IPS DF 19.7 (cell line): ENCODE measurements around the gene TNFRSF6B.
A peak's percentile ranks its signal among the peaks of the same experiment; 100 is the strongest.

Source experiments
- DNase-seq: peaks from one replicate; pipeline ENCODE4 v3.0.0-alpha.2; 2013; ENCODE audit warnings: low read depth, low spot score

The TNFRSF6B gene

DNA sequence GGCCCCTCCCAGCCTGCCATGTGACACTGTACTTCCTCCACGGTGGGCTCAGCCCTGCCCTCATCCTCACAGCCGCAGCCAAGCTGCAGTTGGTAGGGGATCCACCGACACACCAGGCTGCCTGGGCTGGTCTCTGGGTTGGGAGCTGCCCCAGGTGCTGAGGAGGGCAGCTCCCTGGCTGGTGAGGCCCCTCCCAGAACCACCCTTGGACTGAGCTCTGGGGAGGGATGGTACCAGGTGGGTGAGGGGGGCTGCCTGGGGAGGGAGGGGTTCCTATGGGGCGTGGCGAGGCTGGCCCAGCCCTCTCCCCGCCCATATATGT, 185 bp upstream of the TNFRSF6B start:
- no peak for DNase-seq

DNA sequence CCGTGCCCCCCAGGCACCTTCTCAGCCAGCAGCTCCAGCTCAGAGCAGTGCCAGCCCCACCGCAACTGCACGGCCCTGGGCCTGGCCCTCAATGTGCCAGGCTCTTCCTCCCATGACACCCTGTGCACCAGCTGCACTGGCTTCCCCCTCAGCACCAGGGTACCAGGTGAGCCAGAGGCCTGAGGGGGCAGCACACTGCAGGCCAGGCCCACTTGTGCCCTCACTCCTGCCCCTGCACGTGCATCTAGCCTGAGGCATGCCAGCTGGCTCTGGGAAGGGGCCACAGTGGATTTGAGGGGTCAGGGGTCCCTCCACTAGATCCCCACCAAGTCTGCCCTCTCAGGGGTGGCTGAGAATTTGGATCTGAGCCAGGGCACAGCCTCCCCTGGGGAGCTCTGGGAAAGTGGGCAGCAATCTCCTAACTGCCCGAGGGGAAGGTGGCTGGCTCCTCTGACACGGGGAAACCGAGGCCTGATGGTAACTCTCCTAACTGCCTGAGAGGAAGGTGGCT, 960 bp downstream of the TNFRSF6B start:
- DNase-seq, result no peak

DNA sequence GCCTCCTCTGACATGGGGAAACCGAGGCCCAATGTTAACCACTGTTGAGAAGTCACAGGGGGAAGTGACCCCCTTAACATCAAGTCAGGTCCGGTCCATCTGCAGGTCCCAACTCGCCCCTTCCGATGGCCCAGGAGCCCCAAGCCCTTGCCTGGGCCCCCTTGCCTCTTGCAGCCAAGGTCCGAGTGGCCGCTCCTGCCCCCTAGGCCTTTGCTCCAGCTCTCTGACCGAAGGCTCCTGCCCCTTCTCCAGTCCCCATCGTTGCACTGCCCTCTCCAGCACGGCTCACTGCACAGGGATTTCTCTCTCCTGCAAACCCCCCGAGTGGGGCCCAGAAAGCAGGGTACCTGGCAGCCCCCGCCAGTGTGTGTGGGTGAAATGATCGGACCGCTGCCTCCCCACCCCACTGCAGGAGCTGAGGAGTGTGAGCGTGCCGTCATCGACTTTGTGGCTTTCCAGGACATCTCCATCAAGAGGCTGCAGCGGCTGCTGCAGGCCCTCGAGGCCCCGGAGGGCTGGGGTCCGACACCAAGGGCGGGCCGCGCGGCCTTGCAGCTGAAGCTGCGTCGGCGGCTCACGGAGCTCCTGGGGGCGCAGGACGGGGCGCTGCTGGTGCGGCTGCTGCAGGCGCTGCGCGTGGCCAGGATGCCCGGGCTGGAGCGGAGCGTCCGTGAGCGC, 1.6 kb downstream of the TNFRSF6B start:
- DNase-seq, result no peak

DNA sequence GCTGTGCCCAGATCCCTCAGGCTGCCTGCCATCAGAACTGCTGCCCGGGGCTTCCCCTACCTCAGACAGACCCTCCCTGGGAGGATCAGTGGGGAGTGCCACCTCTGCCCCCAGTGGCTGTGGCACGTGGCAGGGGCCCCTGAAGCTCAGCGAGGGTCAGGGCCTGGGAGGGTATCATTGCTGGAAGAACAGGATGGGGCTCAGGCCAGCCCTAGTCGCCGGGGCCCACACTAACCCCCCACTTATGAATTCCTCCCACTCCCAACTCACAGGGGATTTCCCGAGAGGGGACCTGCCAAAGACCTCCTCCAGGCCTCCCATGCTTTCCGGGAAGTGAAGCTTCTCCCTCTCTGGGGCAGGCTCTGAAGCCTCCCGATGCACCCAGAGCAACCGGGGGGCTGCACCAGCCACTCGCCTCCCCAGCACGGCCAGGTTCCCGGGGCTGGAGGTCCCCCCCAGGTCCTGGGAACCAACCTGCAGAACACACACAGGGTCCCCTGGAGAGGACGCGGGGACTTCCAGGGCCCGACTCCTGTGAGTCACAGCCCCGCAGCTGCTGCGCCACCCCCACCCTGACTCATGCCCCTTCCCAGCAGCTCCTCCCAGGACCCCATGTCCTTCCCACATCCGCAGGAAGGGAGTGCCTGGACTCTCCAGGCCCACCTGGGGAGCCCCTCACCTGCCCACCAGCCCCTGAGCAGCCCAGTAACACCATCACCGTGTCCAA, 2.5 kb downstream of the TNFRSF6B start:
- no peak for DNase-seq

DNA sequence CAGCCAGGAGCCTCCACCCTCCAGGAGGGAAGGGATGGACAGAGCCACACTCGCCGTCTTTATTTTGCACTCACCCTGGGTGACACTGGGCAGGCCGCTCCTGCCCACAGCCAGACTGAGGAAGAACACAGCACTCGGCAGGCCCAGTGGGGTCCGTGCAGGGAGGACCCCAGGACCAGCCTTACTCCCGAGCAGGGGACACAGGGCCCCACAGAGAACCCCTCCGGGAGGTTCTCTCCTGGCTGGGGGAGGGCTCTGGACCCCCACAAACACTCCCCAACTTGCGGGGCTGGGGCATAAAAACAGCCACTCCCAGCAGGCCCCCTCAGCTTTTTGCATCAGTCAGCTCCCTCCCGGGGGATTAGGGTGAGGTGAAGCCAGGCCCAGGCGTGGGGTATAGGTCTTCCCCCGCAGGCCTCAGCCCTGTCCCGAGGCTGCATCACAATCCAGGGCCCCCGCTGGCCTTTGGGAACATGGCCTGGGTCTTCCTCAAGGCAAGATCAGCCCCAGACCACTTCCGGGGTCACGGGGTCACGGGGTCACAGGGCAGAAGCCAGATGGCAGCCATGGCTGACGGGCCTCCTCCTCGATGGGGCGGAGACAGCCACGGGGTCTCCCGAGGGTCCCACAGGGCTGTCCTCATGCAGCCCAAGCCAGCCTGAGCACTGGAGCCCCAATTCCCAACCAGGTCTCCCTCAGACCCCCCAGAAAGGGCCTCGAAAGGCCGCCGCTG, 3.2 kb downstream of the TNFRSF6B start:
- DNase-seq, result no peak

DNA sequence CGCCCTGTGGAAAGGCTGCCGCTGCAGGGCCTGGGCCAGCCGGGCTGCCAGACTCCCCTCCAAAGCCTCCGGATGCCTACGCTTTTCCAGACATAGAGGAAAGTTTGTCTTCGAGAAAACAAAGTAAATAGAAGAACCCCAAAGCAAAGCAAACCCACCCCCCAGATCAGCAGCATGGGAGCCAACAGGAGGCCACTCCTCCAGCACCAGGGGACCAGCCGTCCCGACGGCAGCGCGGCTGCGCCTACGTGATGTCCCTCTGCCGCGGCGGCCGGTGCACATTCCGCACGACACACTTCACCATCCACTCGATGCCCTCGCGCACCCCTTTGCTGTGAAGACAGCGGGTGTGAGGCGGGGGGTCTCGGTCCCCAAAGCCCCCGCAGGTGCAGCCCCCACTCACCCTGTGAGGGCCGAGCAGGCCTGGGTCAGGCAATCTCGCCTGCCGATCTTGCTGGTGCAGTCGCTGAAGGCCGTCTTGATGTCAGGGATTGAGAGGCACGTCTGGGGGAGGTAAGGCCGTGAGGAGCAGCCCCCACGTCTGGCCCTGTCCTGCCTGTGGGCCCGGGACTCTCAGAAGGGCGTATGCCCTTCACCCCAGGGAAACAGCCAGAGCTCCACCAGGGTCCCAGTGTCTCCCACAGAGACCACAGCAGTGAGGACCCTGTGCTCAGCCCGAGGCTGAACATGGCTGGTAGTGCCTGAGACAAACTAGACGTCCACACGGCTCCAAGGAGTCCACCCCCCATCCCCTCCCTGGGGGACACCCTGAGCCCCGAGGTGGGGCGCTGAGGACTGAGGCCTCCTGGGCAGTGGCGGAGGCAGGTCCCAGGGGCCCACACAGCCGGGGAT, 4.0 kb downstream of the TNFRSF6B start:
- DNase-seq, result no peak

DNA sequence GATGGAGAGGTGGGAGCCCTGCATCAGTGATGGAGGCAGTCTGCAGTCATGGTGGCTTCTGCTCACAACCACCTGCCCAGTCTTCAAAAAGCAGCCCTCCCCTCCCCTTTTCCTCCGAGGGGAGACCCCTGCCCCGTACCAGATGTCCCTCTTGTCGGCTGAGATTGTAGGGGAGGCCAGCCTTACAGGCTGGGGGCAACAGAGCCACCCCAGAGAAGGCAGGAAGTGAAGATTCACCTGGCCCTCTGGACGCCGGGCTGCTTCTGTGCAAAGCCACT, 4.5 kb downstream of the TNFRSF6B start:
- DNase-seq, result no peak

DNA sequence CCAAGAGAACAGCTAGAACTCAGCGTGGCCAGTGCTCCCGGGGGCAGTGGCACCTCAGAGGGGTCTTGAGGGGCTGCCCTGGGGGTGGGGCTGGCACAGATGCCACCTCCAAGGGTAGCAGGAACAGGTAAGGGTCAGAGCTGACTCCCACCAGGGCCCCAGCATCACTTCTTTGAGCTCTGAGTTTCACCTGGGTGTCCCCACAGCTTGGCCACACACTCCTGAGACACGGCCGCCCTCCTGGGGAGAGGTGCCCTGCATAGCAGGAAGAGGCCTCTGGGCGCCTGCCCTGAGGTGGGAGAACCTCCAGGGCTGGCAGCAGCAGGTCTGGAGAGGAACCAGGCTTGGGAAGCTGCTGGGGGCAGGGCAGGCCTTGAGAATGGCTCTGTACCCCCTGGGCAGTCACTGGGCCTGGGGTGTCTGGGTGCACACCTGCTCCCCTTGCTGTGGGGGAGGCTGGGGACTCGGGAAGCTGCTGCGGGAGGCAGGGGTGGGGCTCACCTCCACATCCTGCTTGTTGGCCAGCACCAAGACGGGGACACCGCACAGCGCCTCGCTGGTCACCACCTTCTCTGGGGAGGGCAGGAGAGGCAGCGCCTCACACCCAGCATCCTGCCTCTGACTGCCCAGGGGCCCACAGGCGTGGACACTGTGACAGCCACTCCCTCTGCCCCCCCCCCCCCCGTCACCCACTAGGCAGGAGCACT, 5.0 kb downstream of the TNFRSF6B start:
- no peak for DNase-seq

DNA sequence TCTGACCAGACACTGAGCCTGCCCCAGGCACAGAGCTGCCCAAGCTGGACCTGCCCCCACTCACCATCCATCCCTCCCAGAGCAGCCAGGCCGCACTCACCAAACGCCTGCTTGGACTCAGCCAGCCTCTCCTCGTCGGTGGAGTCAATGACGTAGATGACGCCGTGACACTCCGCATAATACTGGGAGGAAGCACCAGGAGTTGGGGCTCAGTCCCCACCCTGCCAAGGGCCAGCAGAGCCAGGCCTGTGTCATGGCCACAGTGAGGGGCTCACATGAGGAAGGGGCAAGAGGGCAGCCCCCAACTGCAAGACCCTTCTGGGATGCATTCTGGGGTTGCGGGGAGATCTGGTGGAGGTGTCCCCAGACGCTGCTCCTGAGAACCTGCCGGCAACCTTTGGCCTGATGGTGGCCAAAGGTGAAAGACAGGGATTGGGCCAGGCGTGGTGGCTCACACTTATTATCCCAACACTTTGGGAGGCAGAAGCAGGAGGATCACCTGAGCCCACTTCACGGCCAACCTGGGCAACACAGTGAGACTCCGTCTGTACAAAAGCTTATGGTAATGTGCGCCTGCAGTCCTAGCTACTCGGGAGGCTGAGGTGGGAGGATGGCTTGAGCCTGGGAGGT, 5.7 kb downstream of the TNFRSF6B start:
- DNase-seq, result no peak

DNA sequence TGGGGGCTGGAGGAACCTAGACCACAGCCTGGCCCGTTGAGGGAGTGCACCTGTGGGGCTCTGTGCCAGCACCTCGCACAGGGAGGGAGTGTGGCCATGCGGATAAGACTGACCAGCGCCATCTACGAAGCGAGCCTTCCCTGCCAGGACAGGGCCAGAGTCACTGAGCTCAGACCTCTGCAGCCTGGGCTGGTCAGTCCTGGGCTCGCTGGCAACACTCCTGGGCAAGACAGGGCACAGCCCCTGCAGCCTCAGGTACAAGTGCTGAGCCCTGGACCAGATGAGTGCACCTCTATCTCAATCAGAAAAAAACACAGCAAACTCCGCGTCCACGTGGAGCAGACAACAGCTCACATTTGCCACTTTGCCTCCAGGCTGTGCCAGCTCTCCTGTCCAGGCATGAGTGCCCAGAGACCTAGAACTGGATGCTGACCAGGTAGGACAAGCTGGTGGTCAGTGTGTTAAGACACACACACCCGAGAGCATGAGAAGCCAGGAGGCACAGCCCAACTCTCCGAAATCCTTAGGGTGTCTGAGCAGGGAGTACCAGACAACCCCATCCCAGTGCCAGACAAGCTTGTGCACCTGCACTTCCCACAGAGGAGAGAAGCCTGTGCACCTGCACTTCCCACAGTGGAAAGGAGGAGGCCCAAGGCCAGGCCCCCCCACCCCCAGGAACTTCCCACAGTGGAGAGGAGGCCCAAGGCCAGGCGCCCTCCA, 6.5 kb downstream of the TNFRSF6B start:
- DNase-seq, result no peak

DNA sequence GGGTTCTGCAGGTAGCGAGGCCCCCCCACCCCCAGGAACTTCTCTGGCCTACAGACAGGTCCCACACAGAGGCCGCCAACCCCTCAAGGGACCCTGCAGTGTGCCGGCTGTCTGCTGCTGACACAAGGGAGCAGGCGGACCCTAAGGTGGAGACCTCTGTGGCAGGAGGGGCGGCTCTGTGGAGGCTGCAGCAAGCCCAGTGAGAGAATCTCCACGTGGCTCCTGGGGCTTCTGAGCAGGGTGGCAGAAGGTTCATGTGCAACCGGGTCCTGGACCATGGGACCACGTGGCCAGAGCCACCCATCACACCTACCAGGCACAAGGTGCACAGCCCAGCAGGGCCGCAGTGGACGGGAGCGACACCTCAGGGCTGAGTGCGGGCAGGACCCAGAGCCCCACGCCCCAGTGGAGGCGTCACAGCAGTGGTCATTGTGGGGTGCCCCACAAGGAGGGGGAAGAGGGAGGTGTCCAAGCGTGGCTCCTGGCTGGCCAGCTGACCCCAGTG, 7.1 kb downstream of the TNFRSF6B start:
- no peak for DNase-seq

DNA sequence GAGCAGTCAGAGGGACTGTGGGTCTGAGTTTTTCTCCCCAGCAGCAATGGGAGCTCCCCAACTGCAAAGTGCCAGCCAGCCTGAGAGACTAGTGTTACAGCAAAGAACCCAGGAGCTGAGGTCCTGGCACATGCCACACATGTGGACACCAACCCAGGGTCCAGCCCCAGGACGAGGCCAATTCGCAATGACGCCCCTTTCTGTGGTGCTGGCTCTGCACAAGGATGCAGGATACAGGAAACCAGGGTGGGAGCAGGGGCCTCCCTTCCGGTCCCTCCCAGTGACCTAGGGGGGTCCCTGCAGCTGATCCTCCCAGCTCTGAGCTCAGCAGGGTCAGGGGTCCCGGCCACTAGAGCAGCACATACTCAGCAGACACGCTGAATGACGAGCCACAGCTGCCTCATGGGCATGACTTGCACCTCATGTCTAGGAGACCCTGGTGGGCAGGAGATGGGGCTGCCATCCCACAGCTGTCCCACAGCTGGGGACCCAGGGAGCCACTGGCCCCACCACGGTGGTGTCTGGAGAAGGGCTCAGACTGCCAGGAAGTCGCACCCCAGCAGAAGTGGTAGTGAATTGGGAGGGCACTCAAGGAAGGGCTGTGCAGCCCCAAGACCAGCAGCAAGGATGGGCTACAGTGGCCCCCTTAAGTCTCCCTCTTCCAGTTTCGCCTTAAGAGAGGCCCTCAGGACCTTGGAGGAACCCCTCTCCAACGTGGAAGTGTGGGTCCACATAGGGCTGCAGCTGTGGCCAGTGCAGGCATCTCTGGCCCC, 7.7 kb downstream of the TNFRSF6B start:
- DNase-seq, result no peak

DNA sequence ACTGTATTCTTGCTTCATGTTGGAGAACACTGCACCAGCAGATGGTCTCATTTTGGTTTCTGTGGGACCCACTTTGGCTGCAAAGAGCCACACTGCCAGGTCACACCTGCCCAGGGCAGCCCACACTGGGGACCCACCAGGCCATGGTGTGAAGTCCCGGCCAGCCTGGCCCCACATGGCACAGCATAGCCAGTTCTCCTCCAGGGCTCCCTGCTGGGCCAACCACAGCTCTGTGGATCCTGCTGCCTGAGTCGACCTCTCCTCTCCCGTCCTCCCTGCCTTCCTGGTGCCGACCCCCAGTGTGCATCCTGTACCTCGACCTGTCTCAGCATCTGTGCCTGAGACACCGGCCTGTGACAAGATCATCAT, 8.3 kb downstream of the TNFRSF6B start:
- DNase-seq, result no peak

DNA sequence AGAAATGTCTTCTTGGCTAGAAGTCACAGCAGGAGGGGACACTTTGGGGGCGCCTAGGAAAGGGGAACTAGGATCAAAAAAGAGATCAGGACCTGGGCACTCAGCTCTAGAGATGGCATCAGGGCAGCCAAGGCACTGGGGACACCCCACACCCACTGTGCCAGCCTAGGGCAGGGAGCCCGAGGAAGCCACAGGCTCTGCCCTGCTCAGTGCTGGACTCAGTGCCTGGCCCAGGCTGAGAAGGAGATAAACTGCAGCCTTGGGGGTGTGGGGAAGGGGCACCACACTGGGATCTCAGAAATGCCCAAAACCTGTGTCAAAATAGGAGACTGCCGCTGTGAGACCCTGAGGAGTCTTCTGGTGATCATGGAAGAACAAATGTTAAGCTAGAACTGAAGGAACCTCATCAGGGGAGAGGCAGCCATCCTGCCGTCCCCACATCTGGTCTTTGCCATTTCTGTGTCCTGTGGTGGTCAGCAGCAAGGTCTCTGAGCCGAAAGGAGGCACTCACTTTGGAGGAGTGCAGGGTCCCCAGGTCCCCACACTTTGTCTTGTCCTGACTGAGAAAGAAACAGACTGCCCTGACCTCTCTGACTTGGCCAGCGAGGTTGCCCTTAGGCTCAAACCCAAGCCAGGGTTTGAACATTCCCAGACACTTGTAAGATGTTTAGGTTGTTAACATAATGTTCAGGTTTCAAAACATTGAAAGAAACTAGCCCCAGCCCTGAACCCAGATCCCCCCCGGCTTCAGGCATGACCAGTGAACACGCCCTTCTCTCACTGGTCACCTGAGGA, 9.0 kb downstream of the TNFRSF6B start:
- no peak for DNase-seq

DNA sequence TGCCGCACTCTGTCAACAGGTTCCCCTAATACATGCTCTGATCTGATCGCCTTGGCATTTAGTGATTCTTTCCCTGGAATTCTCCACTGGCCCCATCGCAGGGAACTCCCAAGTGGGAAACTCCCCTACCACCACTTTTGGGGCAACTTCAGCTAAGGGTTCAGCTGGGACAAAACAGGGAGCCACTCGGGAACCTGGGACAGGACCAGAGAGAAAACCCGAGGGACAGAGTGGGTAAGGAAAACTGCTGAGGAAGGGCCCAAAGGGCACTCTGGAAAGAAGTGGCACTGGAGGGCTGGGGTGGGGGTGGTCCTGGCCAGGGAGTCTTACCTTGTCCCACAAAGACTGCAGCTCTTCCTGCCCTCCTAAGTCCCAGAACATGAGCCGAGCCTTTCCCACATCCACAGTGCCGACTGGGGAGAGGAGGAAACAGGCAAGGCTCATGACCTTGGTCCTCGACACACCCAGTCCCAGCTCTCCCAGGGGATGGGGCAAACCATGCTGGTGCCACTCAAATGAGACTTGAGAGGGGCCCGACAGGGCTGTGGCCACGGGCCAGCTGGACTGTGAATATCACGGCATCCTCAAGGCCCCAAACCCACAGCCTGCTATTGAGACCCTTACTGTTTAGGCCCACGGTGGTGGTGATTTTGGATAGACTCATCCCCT, 9.7 kb downstream of the TNFRSF6B start:
- no peak for DNase-seq

DNA sequence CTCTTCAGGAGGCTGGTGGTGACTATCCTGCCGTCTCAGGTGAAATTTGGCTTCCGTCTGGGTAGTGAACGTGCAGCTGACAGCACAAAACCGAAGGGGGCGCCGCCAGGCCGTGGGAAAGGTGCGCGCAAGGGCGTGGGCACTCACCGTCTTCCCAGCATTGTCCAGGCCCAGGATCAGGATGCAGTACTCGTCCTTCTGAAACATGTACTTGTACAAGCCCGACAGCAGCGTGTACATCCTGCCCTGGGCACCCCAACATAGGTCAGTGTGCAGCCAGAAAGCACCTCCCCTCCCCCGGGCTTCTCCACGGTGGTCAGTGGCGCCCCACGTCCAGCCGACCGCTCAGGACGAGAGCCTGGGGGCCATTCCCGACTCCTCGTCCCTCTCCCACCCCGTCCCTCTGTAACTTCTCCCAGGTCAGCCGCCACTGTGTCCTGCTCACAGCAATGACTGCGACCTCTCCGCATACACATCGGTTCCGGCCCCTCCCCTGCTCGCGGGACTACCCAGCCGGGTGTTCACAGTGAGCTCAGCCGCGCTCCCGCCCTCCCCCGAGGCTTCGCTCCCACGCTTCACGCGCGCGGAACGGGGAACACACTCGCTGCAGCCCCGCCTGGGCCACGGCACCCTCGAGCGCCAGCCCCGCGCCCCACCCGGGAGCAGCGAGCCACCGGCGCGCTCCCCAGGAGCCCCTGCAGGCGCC, 10.6 kb downstream of the TNFRSF6B start:
- DNase-seq, result no peak

DNA sequence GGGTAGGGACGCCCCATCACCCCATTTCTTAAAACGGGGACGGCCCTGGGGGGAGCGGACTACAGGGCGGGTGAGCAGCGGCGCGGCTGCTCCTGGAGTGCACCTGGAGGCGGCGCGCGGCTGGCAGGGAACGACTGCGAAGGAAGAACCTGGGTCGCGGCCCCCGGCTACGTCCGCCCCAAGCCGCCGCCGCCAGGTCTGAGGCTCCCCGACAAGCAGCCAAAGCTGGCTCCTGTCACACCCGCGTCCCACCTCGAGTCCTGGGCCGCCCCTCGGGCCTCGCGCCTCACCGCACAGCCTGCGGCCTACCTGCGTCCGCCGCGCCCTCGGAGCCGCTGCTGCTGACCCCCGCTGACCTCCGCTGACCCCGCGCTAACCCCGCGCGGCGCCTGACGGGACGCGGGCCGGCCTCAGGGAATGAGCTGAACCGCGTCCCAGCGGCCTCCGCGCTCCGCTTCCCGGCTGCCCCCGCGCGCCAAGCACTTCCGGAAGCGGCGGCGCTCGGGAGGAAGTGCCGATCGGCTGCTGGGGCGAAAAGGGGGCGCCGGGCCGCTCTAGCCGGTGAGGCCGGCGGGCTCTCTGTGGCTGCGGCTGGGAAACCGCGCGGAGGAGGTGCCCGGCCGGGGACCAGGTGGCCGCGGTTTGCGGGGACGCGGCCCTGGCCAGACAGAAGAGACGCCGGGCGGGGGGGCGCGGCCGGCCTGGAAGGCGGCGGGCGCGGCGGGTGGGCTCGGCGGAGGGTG, 11.3 kb downstream of the TNFRSF6B start, which contains the start of the genes ARFRP1 and ZGPAT:
ARFRP1 (minus strand) TSS at position 419 of the 743 bp plus-strand sequence. CDS start 885 bp downstream, outside the sequence.
ZGPAT (plus strand) TSS at position 482 of the 743 bp plus-strand sequence. CDS start 542 bp downstream, outside the sequence.
- DNase-seq, result peak; percentile 23
